HUDEP-2 (cell line): ENCODE measurements around the gene LBX1.
"Not testable (repeated sequence)": the region's sequence is repeated elsewhere in the genome, so short reads cannot be mapped to it uniquely, and the experiment has no call there.

Experiments
- DNase-seq, 76 experiments: peaks; one replicate each; lab custom pipeline; 2025; ENCODE audit not compliant: unreplicated experiment in 76 of 76; lab: John Stamatoyannopoulos, UW

Gene LBX1

GRCh38 chr10:101215397-101216206 is 13.7 kb downstream of the LBX1 start:
- no peak for DNase-seq

GRCh38 chr10:101214446-101215396 is 14.5 kb downstream of the LBX1 start:
- DNase-seq: peak in 48 of 76 experiments; percentile 7 to 60 (median 31)

GRCh38 chr10:101208543-101208942 is 20.7 kb downstream of the LBX1 start:
- no peak for DNase-seq

- DNase-seq: no peak
Observed at GRCh38 chr10:101207026-101207425, 22.2 kb downstream of the LBX1 start.

GRCh38 chr10:101202667-101203066 is 26.6 kb downstream of the LBX1 start:
- DNase-seq: not testable (repeated sequence)

- DNase-seq: not testable (repeated sequence)
Observed at GRCh38 chr10:101198326-101198977, 30.8 kb downstream of the LBX1 start.

GRCh38 chr10:101195921-101196320 is 33.3 kb downstream of the LBX1 start:
- no peak for DNase-seq

GRCh38 chr10:101189461-101190401 is 39.5 kb downstream of the LBX1 start:
- DNase-seq: no peak

GRCh38 chr10:101188942-101189341 is 40.3 kb downstream of the LBX1 start:
- DNase-seq: no peak

- DNase-seq: no peak
Observed at GRCh38 chr10:101183458-101184183, 45.6 kb downstream of the LBX1 start.

GRCh38 chr10:101182936-101183335 is 46.3 kb downstream of the LBX1 start:
- no peak for DNase-seq
